Coronary artery (tissue), 2 donors: Measurements from ENCODE around the gene KRT23.

Experiments
- DNase-seq: peaks from one replicate; pipeline ENCODE4 v3.0.0-alpha.2; 2017; ENCODE audit warnings: low spot score
- H3K27ac ChIP-seq, 2 donors: fragments of 200-600 bp; sonication (generic); one replicate each; pipeline ENCODE4 v1.5.1; 2016 to 2019
- H3K4me3 ChIP-seq: fragments of 200-600 bp; sonication (generic); 2 replicates; pipeline ENCODE4 v1.5.1; 2016; ENCODE audit warnings: mild to moderate bottlenecking, moderate library complexity
- TF ChIP-seq, protein P1 (sequence below): fragments of 200-600 bp; sonication (generic); IDR thresholded peaks from one replicate; pipeline ENCODE4 v1.5.1; 2019; ENCODE audit warnings: antibody characterized with exemption

The KRT23 gene

DNA sequence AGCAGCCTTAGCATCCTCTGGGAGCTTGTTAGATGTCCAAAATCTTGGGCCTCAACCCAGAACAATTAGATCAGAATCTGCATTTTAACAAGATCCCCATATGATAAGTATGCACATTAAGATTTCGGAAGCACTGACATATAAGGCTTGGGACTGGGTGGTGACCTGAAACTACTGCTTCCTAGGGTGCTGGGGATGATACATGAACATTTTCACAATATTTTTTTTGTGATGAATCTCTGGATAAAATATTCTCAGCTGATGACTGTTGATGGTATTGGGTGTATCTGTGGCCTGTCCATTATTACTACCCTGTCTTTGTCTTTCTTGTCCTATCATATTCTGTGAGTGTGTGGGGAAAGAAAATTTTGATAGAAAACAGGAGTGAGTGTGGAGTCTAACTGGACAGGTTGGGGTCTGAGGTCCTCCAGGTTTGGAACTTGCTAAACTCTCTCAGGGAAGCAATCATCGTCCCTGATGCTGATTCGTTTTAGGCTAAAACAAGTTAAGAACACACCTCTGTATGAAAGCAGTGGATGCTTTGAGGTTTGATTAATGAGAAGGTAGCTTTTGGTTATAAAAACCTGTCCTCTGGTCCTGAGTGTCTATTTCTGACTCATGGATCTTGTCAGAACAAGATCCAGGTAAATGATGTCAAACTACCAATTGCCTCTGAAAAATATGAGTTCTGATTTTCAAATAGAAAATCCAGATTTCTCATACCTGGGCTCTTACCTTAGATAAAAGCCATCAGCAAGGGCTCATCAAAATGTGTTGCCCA, 23.2 kb downstream of the KRT23 start:
- TF ChIP-seq, protein P1, sequence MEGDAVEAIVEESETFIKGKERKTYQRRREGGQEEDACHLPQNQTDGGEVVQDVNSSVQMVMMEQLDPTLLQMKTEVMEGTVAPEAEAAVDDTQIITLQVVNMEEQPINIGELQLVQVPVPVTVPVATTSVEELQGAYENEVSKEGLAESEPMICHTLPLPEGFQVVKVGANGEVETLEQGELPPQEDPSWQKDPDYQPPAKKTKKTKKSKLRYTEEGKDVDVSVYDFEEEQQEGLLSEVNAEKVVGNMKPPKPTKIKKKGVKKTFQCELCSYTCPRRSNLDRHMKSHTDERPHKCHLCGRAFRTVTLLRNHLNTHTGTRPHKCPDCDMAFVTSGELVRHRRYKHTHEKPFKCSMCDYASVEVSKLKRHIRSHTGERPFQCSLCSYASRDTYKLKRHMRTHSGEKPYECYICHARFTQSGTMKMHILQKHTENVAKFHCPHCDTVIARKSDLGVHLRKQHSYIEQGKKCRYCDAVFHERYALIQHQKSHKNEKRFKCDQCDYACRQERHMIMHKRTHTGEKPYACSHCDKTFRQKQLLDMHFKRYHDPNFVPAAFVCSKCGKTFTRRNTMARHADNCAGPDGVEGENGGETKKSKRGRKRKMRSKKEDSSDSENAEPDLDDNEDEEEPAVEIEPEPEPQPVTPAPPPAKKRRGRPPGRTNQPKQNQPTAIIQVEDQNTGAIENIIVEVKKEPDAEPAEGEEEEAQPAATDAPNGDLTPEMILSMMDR = no peak
- Histone ChIP-seq H3K4me3 (no peak overlapping the region), H3K27ac (no peak overlapping the region)
- DNase-seq = no peak

DNA sequence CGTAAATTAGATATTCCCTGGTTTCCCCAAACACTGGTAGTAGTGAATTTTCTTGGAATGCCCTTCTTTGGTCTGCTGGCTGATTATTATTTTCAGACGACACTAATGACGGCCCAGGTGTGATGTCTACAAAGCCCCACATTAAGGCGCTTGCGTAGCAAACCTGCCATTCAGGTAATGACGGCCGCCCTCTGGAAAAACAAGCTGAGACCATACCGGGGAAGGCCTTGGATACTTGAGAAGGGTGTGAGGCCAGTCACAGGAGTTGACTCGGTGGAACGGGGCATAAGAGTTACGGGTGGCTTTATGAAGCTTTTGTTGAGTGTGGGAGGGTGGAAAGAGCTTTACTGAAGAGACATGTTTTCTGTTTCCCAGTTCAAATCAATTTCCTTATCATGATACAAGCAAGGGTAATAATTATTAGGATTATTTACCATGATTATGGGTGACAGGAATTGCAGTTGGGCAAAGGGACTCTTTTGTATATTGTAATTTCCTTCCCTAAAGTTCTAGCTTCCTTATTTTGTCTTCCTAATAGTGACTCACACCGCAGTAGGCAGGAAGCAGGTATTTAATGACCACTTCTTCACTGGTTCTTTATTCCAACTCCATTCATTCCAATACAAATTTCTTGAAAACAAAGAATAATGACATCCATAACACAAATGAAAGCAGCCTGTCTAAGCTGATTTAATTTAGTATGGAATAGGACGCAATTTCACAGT, 24.8 kb downstream of the KRT23 start:
- Histone ChIP-seq H3K4me3 (no peak overlapping the region), H3K27ac (no peak overlapping the region)
- DNase-seq = no peak
- TF ChIP-seq, protein P1 = no peak

GRCh38 chr17:40910441-40910841, 27.0 kb downstream of the KRT23 start:
- no peak overlapping the region for H3K4me3 ChIP-seq
- TF ChIP-seq, protein P1 = no peak
- no peak overlapping the region for H3K27ac ChIP-seq
- no peak for DNase-seq

- Histone ChIP-seq H3K27ac (no peak overlapping the region), H3K4me3 (no peak overlapping the region)
- TF ChIP-seq, protein P1 = no peak
- no peak for DNase-seq
Measured at GRCh38 chr17:40909755-40910154, 27.7 kb downstream of the KRT23 start.

- H3K4me3 ChIP-seq = no peak overlapping the region
- TF ChIP-seq, protein P1 = peak; percentile 46
- no peak overlapping the region for H3K27ac ChIP-seq
- DNase-seq = peak; percentile 87
Measured at GRCh38 chr17:40909351-40909750, 28.1 kb downstream of the KRT23 start.

DNA sequence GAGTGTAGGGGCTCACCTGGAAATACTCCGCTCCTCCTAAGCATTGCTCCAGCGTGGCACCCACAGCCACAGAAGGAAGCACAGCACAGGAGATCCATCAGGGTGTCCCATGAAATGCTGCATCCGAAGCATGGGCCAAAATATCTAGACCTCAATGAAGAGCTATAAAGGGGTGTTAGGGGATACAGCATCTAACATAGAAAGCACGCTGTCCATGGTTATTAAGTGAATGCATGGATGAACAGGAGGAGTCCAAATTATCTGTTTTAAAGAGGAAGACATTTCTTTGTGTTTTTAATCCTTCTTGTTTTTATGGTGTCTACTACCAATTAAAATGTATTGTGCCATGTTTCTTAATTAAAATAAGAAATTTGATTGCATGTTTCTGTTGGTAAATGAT, 30.8 kb downstream of the KRT23 start:
- TF ChIP-seq, protein P1 = no peak
- DNase-seq = no peak
- Histone ChIP-seq H3K4me3 (no peak overlapping the region), H3K27ac (no peak overlapping the region)

DNA sequence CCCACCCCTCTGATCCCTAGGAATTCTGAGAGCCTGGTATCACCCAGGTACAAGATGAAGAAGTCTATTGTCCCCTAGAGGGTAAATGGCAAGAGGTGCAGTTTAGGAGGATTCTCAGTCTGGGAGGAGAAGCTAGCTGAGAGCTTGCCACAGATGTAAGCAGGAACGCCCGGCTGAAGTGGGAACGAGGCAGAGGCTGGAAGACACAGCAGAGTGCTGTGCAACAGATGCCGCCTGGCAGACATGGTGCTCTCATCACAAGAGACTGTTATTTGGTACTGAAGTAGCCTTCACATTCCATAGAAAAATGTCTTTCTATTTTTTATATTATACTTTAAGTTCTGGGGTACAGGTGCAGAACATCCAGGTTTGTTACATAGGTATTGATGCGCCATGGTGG, 32.1 kb downstream of the KRT23 start:
- DNase-seq = no peak
- no peak overlapping the region for H3K4me3 ChIP-seq
- TF ChIP-seq, protein P1 = no peak
- no peak overlapping the region for H3K27ac ChIP-seq
